22Rv1 (cell line): ENCODE results near the gene RNF183.

Experiments
- CTCF ChIP-seq: fragments of 450-650 bp; IDR thresholded peaks from 2 replicates; pipeline ENCODE4 v1.5.1; 2017; ENCODE audit warnings: mild to moderate bottlenecking
- ZFX ChIP-seq: fragments of 450-650 bp; IDR thresholded peaks from 2 replicates; pipeline ENCODE4 v1.6.1; 2017; ENCODE audit warnings: antibody characterized with exemption, borderline replicate concordance

DNA sequence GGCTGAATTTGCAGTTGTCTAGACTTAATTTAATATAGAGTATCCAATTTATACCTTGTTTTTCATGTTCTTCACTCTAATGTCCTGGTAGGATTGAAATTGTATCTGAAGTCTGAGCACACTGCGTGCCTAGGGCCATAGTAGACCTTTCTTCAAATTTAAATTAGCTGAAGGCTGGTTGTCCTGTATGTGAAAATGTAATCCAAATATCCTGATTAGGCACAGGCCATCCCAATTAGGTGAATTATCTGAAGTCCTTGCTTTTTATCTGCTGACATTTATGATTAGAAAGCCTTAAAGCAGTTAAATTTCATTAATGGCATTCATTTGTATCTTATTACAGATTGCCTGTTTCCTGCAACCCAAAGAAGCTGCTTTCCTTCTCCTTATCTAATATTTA is 48.2 kb downstream of the RNF183 start:
- TF ChIP-seq CTCF (no peak), ZFX (no peak)
